AG04450 (cell line): Measurements from ENCODE around the gene PNMA6A. TPM values are rescaled to one million over a fixed set of nuclear protein-coding genes. Genes with fewer than 3 reads are reported as not detected.
"Not testable (repeated sequence)": the region's sequence is repeated elsewhere in the genome, so short reads cannot be mapped to it uniquely, and the experiment has no call there.

Experiments
- CTCF ChIA-PET: fragments of 300-600, 350-600 bp; formaldehyde crosslinking; extraction: SDS; loops from one replicate; lab custom pipeline; 2022; ENCODE audit warnings: antibody characterized with exemption, inconsistent platforms; lab: Charles Lee
- POLR2A ChIA-PET: fragments of 350-600 bp; formaldehyde crosslinking; extraction: SDS; loops from one replicate; lab custom pipeline; 2021; ENCODE audit warnings: antibody characterized with exemption, inconsistent platforms; lab: Yijun Ruan, JAX
- DNase-seq: peaks from one replicate; pipeline ENCODE4 v3.0.0-alpha.2; 2011; ENCODE audit warnings: low read depth, low spot score
- H3K27ac ChIP-seq: one replicate; pipeline ENCODE4 v1.5.1; 2012; ENCODE audit warnings: low read depth, low read length, control low read depth
- H3K27me3 ChIP-seq: one replicate; pipeline ENCODE4 v1.6.0; 2012; ENCODE audit warnings: low read length; ENCODE audit not compliant: control insufficient read depth, insufficient read depth
- H3K4me3 ChIP-seq: 2 replicates; pipeline ENCODE4 v1.5.1; 2011; ENCODE audit warnings: mild to moderate bottlenecking, low read depth, low read length, control low read depth
- H3K9me3 ChIP-seq: 2 replicates; pipeline ENCODE4 v1.5.1; 2012; ENCODE audit warnings: low read length; ENCODE audit not compliant: control insufficient read depth, insufficient read depth
- CTCF ChIP-seq: IDR thresholded peaks from 2 replicates; pipeline ENCODE4 v1.5.1; 2011; ENCODE audit warnings: low read depth, low read length, control low read depth, inconsistent platforms
- polyA plus RNA-seq: library from polyadenylated mRNA; depleted of rRNA; stranded (reverse); fragments of >200 nt; gene quantifications from 2 replicates; pipeline ENCODE4 v1.2.3, GENCODE V29; 2011

PNMA6A gene
- polyA plus RNA-seq, 1 experiment: 0.15 TPM

- H3K27me3 ChIP-seq: no peaks in the 10 kb centered on the region
- H3K9me3 ChIP-seq: no peaks in the 10 kb centered on the region
- ChIA-PET CTCF (no interaction called here), POLR2A (no interaction called here)
- H3K27ac ChIP-seq: no peak overlapping the region
- no peak for DNase-seq
- no peak for TF ChIP-seq CTCF
- no peak overlapping the region for H3K4me3 ChIP-seq
These were observed 6.9 kb upstream of the PNMA6A start for GRCh38 chrX:153065389-153065788.

GRCh38 chrX:153066402-153066801, 5.9 kb upstream of the PNMA6A start:
- DNase-seq, CTCF ChIA-PET, POLR2A ChIA-PET, H3K9me3 ChIP-seq, H3K27me3 ChIP-seq, H3K4me3 ChIP-seq, H3K27ac ChIP-seq: not testable (repeated sequence)

- DNase-seq, CTCF ChIA-PET, H3K27me3 ChIP-seq, H3K4me3 ChIP-seq, H3K9me3 ChIP-seq, H3K27ac ChIP-seq, POLR2A ChIA-PET: not testable (repeated sequence)
These were observed 1.1 kb downstream of the PNMA6A start for GRCh38 chrX:153073331-153073730.

GRCh38 chrX:153074262-153074899, 2.1 kb downstream of the PNMA6A start:
- no peak for TF ChIP-seq CTCF
- POLR2A ChIA-PET: no interaction called here
- no peak overlapping the region for H3K27ac ChIP-seq
- no peak overlapping the region for H3K4me3 ChIP-seq
- DNase-seq: no peak
- H3K9me3 ChIP-seq: no peaks in the 10 kb centered on the region
- H3K27me3 ChIP-seq: no peaks in the 10 kb centered on the region
- CTCF ChIA-PET: no interaction called here

- no peaks in the 10 kb centered on the region for H3K27me3 ChIP-seq
- POLR2A ChIA-PET: no interaction called here
These were observed 2.7 kb downstream of the PNMA6A start for GRCh38 chrX:153074935-153075334.

More at GRCh38 chrX:153074935-153075334, 2.7 kb downstream of the PNMA6A start:
- no peak for TF ChIP-seq CTCF
- no peaks in the 10 kb centered on the region for H3K9me3 ChIP-seq
- CTCF ChIA-PET: no interaction called here
- no peak overlapping the region for H3K27ac ChIP-seq
- no peak for DNase-seq
- H3K4me3 ChIP-seq: no peak overlapping the region
